K562 (cell line): Measurements from ENCODE around the gene CCDC85C. TPM values are rescaled to one million over a fixed set of nuclear protein-coding genes. Genes with fewer than 3 reads are reported as not detected.

Experiments
- ARID2 ChIP-seq: fragments of 450-650 bp; IDR thresholded peaks from 2 replicates; pipeline ENCODE4 v1.6.1; 2017; ENCODE audit warnings: antibody characterized with exemption, mild to moderate bottlenecking
- E2F8 ChIP-seq: fragments of 450-650 bp; IDR thresholded peaks from 2 replicates; pipeline ENCODE4 v1.7.1; 2018; ENCODE audit warnings: mild to moderate bottlenecking, low read depth; ENCODE audit not compliant: partially characterized antibody
- E4F1 ChIP-seq: fragments of 250-450 bp; sonication (Bioruptor Pico); IDR thresholded peaks from 2 replicates; pipeline ENCODE4 v1.5.0; 2021; ENCODE audit warnings: mild to moderate bottlenecking, borderline replicate concordance
- ILK ChIP-seq: fragments of 450-650 bp; IDR thresholded peaks from 2 replicates; pipeline ENCODE4 v1.6.1; 2016; ENCODE audit warnings: missing genetic modification characterization, low read depth, mild to moderate bottlenecking, missing compliant biosample characterization, moderate library complexity, borderline replicate concordance
- NONO ChIP-seq, 2 experiments: fragments of 200-400 bp in 1 of 2; fragments of 450-650 bp in 1 of 2; formaldehyde crosslinking in 1 of 2; IDR thresholded peaks; 2 replicates each; pipeline ENCODE4 v1.6.1; 2017; ENCODE audit warnings: low read depth in 2 of 2, mild to moderate bottlenecking in 2 of 2, moderate library complexity in 2 of 2, low read length in 1 of 2
- NRF1 ChIP-seq, 2 experiments: fragments of 450-650 bp; IDR thresholded peaks in 1 of 2; conservative IDR thresholded peaks in 1 of 2; 2 replicates each; pipeline ENCODE4 v1.6.1; 2014; ENCODE audit warnings: mild to moderate bottlenecking in 2 of 2
- RB1 ChIP-seq: fragments of 450-650 bp; IDR thresholded peaks from 2 replicates; pipeline ENCODE4 v1.6.1; 2017; ENCODE audit warnings: low read depth, mild to moderate bottlenecking
- RBBP5 ChIP-seq: fragments of 200-600 bp; sonication (generic); IDR thresholded peaks from 2 replicates; pipeline ENCODE4 v1.6.1; 2012; ENCODE audit warnings: borderline replicate concordance, mild to moderate bottlenecking, low read length, control low read depth, inconsistent platforms; ENCODE audit not compliant: insufficient read depth, poor library complexity, severe bottlenecking
- RBM25 ChIP-seq: fragments of 200-400 bp; formaldehyde crosslinking; IDR thresholded peaks from 2 replicates; pipeline ENCODE4 v1.6.1; 2018; ENCODE audit warnings: low read length, low read depth, moderate library complexity; ENCODE audit not compliant: severe bottlenecking
- SAP30 ChIP-seq: fragments of 200-600 bp; sonication (generic); IDR thresholded peaks from 2 replicates; pipeline ENCODE4 v1.6.1; 2012; ENCODE audit warnings: borderline replicate concordance, low read depth, mild to moderate bottlenecking, moderate library complexity, low read length, control low read depth, inconsistent platforms; ENCODE audit not compliant: insufficient read depth, poor library complexity, severe bottlenecking
- SMAD1 ChIP-seq: fragments of 150-350 bp; IDR thresholded peaks from 2 replicates; pipeline ENCODE4 v1.6.1; 2014; ENCODE audit warnings: low read length, low read depth; ENCODE audit not compliant: partially characterized antibody
- ZNF561 ChIP-seq: fragments of 450-650 bp; formaldehyde crosslinking; conservative IDR thresholded peaks from 2 replicates; pipeline ENCODE4 v1.4.0; 2020; ENCODE audit warnings: mild to moderate bottlenecking, moderate library complexity
- ZNF785 ChIP-seq: fragments of 250-450 bp; sonication (Bioruptor Pico); IDR thresholded peaks from 2 replicates; pipeline ENCODE4 v1.4.0; 2020; ENCODE audit warnings: mild to moderate bottlenecking
- polyA plus RNA-seq, 8 experiments: library from polyadenylated mRNA; depleted of rRNA in 4 of 8; stranded (reverse) in 5 of 8; unstranded in 3 of 8; fragments of >200 nt; fragmentation: Nextera tagmentation in 2 of 8; fragmentation: Illumina TruSeq in 1 of 8; extraction: Ambion mirVana in 2 of 8; extraction: Trizol in 1 of 8; gene quantifications; 2 replicates each; pipeline versions ENCODE4 v1.2.1 to v1.2.3, GENCODE V29; 2011 to 2014; ENCODE audit warnings: inconsistent platforms in 1 of 8, missing spikeins in 1 of 8
- total RNA-seq, 7 experiments: library from RNA; depleted of rRNA in 6 of 7; stranded (reverse); fragments of >200 nt in 6 of 7; fragmentation: Illumina TruSeq in 2 of 7; extraction: Trizol in 2 of 7; gene quantifications; 2 replicates each; pipeline versions ENCODE4 v1.2.1 to v1.2.3, GENCODE V29; 2011 to 2021; ENCODE audit warnings: low replicate concordance in 1 of 7
- TF ChIP-seq, protein P1 (sequence below): sonication (generic); formaldehyde crosslinking; IDR thresholded peaks from 2 replicates; pipeline ENCODE4 v1.8.0; 2022; ENCODE audit warnings: missing genetic modification reagents, mild to moderate bottlenecking, borderline replicate concordance
- TF ChIP-seq, protein P2 (sequence below): sonication (generic); formaldehyde crosslinking; IDR thresholded peaks from 2 replicates; pipeline ENCODE4 v1.8.1; 2022; ENCODE audit warnings: missing genetic modification reagents
- TF ChIP-seq, protein P3 (sequence below), 2 experiments: fragments of 250-450 bp in 1 of 2; fragments of 450-650 bp in 1 of 2; sonication (Bioruptor Pico) in 1 of 2; IDR thresholded peaks; 2 replicates each; pipeline versions ENCODE4 v1.6.1 to v1.8.0; 2016 to 2021; ENCODE audit warnings: mild to moderate bottlenecking in 2 of 2, moderate library complexity in 2 of 2, missing compliant biosample characterization in 1 of 2, missing genetic modification characterization in 1 of 2

CCDC85C gene
- total and polyA plus RNA-seq, 9 of the 15 experiments (the other 6 are each of a cell fraction or from before 2014, with no cell fraction given) = 0.18 to 22.0 (median 6.3) TPM

DNA sequence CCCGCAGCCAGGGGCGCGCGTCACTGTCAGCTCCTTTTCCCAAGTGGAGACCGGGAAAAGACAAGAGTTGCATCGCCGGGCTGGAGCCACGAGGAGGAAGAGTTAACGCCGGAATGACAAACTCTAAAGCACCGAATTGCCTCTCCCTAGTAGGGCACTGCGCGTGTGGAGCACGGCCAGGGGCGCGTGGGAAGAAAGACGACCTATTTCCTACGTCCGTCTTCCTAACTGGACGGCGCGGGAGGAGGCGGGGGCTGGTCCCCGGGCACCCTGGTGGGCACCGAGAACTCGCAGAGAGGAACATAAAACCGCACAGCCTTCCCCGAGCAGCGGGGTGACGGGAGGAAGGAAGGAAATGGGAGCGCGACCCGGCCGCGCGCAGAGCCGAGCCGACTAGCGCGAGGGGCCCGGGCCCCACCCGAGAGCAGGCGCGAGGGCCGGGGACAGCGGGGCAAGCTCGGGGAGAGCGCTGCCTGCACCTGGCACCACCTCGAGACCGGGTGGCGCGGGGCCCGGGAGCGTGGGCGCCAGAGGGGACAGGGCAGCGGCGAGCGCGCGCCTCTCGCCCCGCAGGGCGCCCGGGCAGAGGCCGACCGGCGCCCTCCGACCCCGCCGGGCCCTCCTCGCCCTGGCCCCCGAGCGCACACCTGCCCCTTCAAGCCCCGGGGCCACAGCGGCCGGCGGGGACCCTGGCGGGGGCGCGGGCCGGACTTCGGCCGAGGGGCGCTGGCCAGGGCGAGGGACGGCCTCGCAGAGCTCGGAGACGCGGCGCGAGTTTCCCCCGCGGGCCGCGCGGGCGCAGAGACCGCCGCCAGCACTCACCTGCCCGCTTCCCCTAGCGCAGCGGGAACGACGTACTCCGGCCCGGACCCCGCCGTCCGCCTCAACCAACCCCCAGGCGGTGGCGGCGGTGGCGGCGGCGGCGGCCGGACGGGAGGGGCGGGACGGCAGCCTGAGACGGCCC, 123.8 kb downstream of the CCDC85C start, which contains the start of gene SETD3 (continued):
- no peak for TF ChIP-seq E2F8
- no peak for TF ChIP-seq SMAD1
- no peak for TF ChIP-seq ZNF785 (CRISPR knock-in tag)
- TF ChIP-seq ILK = no peak
- no peak for TF ChIP-seq E4F1 (CRISPR knock-in tag)
- TF ChIP-seq ARID2 = no peak
- TF ChIP-seq RB1 = 0 out of 2 replicates have a peak, but pooled peaks have one; percentile 11
- TF ChIP-seq, protein P1, sequence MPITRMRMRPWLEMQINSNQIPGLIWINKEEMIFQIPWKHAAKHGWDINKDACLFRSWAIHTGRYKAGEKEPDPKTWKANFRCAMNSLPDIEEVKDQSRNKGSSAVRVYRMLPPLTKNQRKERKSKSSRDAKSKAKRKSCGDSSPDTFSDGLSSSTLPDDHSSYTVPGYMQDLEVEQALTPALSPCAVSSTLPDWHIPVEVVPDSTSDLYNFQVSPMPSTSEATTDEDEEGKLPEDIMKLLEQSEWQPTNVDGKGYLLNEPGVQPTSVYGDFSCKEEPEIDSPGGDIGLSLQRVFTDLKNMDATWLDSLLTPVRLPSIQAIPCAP (CRISPR knock-in tag) = no peak
- TF ChIP-seq RBM25 = no peak
- TF ChIP-seq SAP30 = no peak
- TF ChIP-seq, protein P2, sequence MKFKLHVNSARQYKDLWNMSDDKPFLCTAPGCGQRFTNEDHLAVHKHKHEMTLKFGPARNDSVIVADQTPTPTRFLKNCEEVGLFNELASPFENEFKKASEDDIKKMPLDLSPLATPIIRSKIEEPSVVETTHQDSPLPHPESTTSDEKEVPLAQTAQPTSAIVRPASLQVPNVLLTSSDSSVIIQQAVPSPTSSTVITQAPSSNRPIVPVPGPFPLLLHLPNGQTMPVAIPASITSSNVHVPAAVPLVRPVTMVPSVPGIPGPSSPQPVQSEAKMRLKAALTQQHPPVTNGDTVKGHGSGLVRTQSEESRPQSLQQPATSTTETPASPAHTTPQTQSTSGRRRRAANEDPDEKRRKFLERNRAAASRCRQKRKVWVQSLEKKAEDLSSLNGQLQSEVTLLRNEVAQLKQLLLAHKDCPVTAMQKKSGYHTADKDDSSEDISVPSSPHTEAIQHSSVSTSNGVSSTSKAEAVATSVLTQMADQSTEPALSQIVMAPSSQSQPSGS (CRISPR knock-in tag) = no peak
- 0 out of 4 replicates have a peak, but pooled peaks of 1 of the 2 experiments have one; percentile 54 for TF ChIP-seq NONO (IDR thresholded peaks at IDR 0.05; ENCODE audit: low read depth in 2 of 2, low read length in 1 of 2)
- TF ChIP-seq, protein P3, sequence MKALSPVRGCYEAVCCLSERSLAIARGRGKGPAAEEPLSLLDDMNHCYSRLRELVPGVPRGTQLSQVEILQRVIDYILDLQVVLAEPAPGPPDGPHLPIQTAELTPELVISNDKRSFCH (CRISPR knock-in tag; IDR thresholded peaks at IDR 0.05) = no peak
- TF ChIP-seq, protein P3 (tag; IDR thresholded peaks at IDR 0.05) = no peak
- no peak for TF ChIP-seq ZNF561 (CRISPR knock-in tag)
- TF ChIP-seq RBBP5 = no peak
- TF ChIP-seq NRF1 (conservative IDR thresholded peaks at IDR 0.05 in 1 of 2, IDR thresholded peaks at IDR 0.05 in 1 of 2) = no peak
